CD1c-positive myeloid dendritic cell (primary cell): ENCODE measurements around the gene CALCA.
A peak's percentile ranks its signal among the peaks of the same experiment; 100 is the strongest.
"Not testable (repeated sequence)": the region's sequence is repeated elsewhere in the genome, so short reads cannot be mapped to it uniquely, and the experiment has no call there.

Source experiments
- DNase-seq: peaks from one replicate; pipeline ENCODE4 v3.0.0-alpha.2; 2016; ENCODE audit errors: extremely low spot score

Gene CALCA

GRCh38 chr11:14971865-14972580 lies at the start of gene CALCA:
TSS of gene CALCA (minus strand) at chr11:14972351. CDS start at chr11:14971192, 1,159 bp downstream.
- DNase-seq, result no peak

GRCh38 chr11:15016200-15016599 lies 44.0 kb upstream of the CALCA start:
- no peak for DNase-seq

- DNase-seq, result no peak
Observed at GRCh38 chr11:15011776-15012345, 39.7 kb upstream of the CALCA start.

- DNase-seq, result no peak
Observed at GRCh38 chr11:15010865-15011264, 38.7 kb upstream of the CALCA start.

- peak; percentile 49 for DNase-seq
Observed at GRCh38 chr11:15006139-15006759, 34.1 kb upstream of the CALCA start.

GRCh38 chr11:14988133-14988532 lies 16.0 kb upstream of the CALCA start:
- not testable (repeated sequence) for DNase-seq

- no peak for DNase-seq
Observed at GRCh38 chr11:14981507-14981906, 9.4 kb upstream of the CALCA start.

GRCh38 chr11:14980854-14981253 lies 8.7 kb upstream of the CALCA start:
- DNase-seq, result no peak

GRCh38 chr11:14977101-14977880 lies 5.1 kb upstream of the CALCA start:
- DNase-seq, result no peak

GRCh38 chr11:14975252-14975587 lies 3.1 kb upstream of the CALCA start:
- DNase-seq, result no peak

GRCh38 chr11:14974515-14975251 lies 2.5 kb upstream of the CALCA start:
- peak; percentile 26 for DNase-seq

GRCh38 chr11:14973621-14974514 lies 1.7 kb upstream of the CALCA start:
- DNase-seq, result peak; percentile 35

- DNase-seq, result no peak
Observed at GRCh38 chr11:14972581-14973495, 687 bp upstream of the CALCA start.

GRCh38 chr11:14969901-14970323 lies 2.2 kb downstream of the CALCA start:
- peak; percentile 2 for DNase-seq

GRCh38 chr11:14967581-14968243 lies 4.4 kb downstream of the CALCA start:
- DNase-seq, result no peak

GRCh38 chr11:14956111-14956510 lies 16.0 kb downstream of the CALCA start:
- no peak for DNase-seq

- DNase-seq, result no peak
Observed at GRCh38 chr11:14954581-14954980, 17.6 kb downstream of the CALCA start.

- no peak for DNase-seq
Observed at GRCh38 chr11:14953904-14954303, 18.2 kb downstream of the CALCA start.
